ENCODE results near the gene PLEKHG7. TPM values are rescaled to one million over a fixed set of nuclear protein-coding genes. Genes with fewer than 3 reads are reported as not detected.
"Not testable (repeated sequence)": the region's sequence is repeated elsewhere in the genome, so short reads cannot be mapped to it uniquely, and the experiment has no call there.

Gene PLEKHG7
- total RNA-seq, 1 donor from 2014 or later: not detected

DNA sequence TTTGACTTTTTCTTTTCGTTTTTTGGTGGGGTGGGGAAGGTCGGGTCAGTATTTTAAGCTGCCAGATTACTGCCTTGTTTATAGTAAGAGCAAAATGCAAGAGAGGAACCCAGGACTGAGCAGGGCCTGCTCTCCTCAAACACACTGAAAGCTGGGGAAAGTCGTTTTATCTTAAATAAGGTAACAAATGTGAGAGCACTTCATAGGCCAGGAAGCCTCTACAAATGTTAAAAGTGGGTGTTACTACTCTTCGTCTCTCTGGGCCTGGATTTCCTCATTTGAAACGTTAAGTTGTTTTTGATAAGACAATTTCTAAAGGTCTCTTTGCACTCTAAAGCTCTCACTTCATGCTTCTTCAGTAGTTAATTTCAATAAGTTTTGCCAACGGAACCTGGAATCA lies 33.8 kb downstream of the PLEKHG7 start:
- Mint-ChIP-seq H3K27ac (no peak overlapping the region), H3K9me3 (no peaks in the 10 kb centered on the region), H3K36me3 (ENCODE audit: low read depth) (no peaks in the 10 kb centered on the region), H3K27me3 (ENCODE audit: low read depth) (peaks cover 11% of the 10 kb centered on the region), H3K4me3 (ENCODE audit: low read depth) (no peak overlapping the region), H3K4me1 (ENCODE audit: low read depth) (no peaks in the 10 kb centered on the region)
- no peak for DNase-seq (ENCODE audit: low spot score)
- intact Hi-C loops (cut with micrococcal nuclease): no loop called here

DNA sequence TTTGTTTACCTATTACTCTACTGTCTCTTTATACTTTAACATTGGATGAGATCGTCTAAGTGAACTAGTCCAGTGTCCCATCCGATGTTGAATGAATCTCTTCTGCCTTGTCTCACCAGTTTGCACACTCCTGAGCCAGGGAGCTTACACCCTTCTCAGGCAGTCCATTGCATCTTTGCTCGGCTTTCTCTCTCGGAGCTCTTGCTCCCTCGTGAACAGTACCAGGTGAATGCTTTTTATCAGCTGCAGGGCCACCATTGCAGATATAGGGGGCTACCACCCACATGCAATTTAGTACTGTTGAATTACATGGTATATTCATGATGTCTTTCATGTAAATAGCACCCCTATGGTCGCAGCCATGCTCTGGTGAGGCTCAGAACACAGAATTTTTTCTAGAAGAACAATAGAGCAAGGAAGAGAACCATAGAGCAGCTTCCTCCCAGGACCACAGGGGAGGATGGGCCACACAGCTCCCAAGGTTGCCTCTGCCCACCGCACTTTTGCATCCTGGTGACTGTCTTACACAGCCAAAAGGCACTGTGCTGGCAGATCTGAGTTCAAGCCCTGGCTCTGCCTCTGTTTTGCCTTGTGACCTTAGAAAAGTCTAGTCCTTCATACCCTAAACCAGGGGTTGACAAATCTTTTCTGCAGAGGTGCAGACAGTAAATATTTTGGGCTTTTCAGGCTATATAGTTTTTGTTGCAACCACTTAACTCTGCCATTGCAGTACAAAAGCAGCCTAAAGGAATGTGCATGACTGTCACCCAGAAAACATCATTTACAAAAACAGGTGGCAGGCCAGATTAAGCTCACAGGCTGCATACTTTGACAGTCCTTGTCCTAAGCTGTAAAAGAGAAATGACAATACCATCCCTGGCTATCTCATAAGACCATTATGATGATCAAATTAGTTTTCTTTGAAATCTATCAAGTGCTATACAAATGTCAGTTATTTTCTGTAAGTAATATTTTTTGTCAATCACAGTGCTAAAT lies 35.4 kb downstream of the PLEKHG7 start:
- Mint-ChIP-seq H3K9me3 (no peaks in the 10 kb centered on the region), H3K27me3 (ENCODE audit: low read depth) (peaks cover 11% of the 10 kb centered on the region), H3K4me1 (ENCODE audit: low read depth) (no peaks in the 10 kb centered on the region), H3K36me3 (ENCODE audit: low read depth) (no peaks in the 10 kb centered on the region), H3K4me3 (ENCODE audit: low read depth) (no peak overlapping the region), H3K27ac (no peak overlapping the region)
- intact Hi-C loops (cut with micrococcal nuclease): no loop called here
- no peak for DNase-seq (ENCODE audit: low spot score)

DNA sequence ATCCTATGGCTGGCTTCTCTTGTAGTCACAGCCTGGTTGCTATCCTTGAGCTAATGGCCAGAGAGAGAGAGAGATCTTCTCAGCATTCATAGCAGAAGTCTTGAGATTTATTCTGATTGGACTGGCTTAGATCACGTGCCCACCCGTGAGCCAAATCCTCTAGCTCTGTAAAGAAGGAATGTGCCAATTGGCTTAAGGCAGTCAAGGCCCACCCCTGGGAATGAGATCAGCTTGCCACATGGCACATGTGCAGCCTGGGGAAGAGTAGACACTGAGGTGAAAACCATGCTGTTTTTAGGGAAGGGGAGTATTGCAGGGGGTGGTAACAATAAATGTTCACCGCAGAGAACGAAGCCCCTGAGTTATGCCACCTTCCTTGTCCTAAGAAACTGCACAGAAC lies 36.3 kb downstream of the PLEKHG7 start:
- Mint-ChIP-seq H3K4me3 (ENCODE audit: low read depth) (no peak overlapping the region), H3K27me3 (ENCODE audit: low read depth) (peaks cover 11% of the 10 kb centered on the region), H3K36me3 (ENCODE audit: low read depth) (no peaks in the 10 kb centered on the region), H3K9me3 (no peaks in the 10 kb centered on the region), H3K4me1 (ENCODE audit: low read depth) (no peaks in the 10 kb centered on the region), H3K27ac (no peak overlapping the region)
- no peak for DNase-seq (ENCODE audit: low spot score)
- intact Hi-C loops (cut with micrococcal nuclease): no loop called here

DNA sequence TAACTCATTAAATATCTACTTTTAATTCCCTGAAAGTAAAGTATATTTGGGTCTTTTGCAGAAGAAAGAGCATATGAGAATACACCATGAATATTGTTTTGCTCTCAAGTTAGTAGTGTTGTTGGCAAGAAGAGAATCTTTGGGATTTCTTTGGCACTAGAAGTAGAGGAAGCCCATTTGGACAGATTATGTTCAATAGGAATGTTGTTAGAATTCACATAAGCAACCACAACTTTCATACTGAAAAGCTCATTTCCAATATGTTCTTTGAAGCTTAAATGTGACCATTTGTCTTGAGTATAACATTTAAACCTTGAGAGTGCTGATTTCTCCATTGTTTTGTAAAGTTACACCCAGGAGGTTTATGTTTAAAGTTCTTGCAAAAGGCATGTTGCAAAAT lies 37.6 kb downstream of the PLEKHG7 start:
- H3K4me1 Mint-ChIP-seq (ENCODE audit: low read depth): no peaks in the 10 kb centered on the region
- H3K4me3 Mint-ChIP-seq (ENCODE audit: low read depth): no peak overlapping the region
- peaks cover 11% of the 10 kb centered on the region for H3K27me3 Mint-ChIP-seq (ENCODE audit: low read depth)
- DNase-seq (ENCODE audit: low spot score): no peak
- H3K36me3 Mint-ChIP-seq (ENCODE audit: low read depth): no peaks in the 10 kb centered on the region
- intact Hi-C loops (cut with micrococcal nuclease): no loop called here
- H3K9me3 Mint-ChIP-seq: no peaks in the 10 kb centered on the region
- H3K27ac Mint-ChIP-seq: no peak overlapping the region

DNA sequence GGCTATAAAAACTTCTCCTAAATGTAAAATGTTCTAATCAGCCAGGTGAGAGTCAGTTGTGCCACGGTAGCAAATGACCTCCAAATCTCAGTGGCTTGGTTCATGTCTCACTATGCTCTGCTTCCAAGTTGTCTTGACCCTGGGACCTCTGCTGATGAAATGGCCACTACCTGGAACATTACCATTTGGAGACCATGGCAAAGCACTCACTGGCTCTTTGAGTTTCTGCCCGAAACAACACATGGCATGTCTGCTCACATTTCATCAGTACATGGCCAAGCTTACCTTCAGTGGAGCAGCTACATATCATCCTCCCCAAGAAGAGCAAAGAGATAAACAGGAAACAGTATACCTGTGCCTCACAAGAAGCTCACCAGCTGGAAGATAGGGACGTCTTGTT lies 40.2 kb downstream of the PLEKHG7 start:
- H3K27ac Mint-ChIP-seq: no peak overlapping the region
- no peaks in the 10 kb centered on the region for H3K9me3 Mint-ChIP-seq
- H3K36me3 Mint-ChIP-seq (ENCODE audit: low read depth): no peaks in the 10 kb centered on the region
- intact Hi-C loops (cut with micrococcal nuclease): no loop called here
- DNase-seq (ENCODE audit: low spot score): no peak
- no peaks in the 10 kb centered on the region for H3K4me1 Mint-ChIP-seq (ENCODE audit: low read depth)
- H3K4me3 Mint-ChIP-seq (ENCODE audit: low read depth): no peak overlapping the region
- peaks cover 9% of the 10 kb centered on the region for H3K27me3 Mint-ChIP-seq (ENCODE audit: low read depth)

DNA sequence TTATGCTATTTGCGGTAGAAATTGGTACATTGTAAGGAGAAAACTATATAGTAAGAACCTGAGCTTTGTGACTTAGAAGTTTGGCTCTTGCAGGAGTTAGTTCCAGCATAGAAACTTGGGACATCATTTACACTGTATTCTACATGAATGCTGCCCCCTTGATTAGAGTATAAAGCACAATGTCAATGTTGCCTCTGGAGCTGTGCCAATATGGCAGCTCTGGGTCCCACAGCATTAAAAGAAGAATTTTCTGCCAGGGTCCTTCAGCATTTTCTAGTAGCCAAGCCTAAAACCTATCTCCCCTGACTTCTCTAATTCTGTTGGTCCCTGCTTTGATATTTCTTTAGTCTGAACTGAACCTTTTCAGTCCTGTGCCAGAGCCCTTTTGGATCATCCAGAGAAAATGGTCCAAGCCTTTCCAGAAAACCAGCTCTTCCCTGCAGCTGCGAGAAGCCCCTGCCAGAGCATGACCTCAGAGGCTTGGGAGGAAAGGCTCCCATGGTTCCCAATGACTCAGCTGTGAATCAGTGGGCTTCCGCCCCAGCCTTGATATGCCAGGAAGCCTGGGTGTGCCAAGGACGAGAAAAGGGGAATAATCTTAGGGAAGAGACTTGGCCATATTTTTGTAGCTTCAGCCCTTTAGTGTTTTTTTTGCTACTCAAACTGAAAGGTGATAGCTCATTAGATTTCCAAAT lies 43.2 kb downstream of the PLEKHG7 start:
- no peaks in the 10 kb centered on the region for H3K36me3 Mint-ChIP-seq (ENCODE audit: low read depth)
- H3K27ac Mint-ChIP-seq: no peak overlapping the region
- no peaks in the 10 kb centered on the region for H3K4me1 Mint-ChIP-seq (ENCODE audit: low read depth)
- peaks cover 2% of the 10 kb centered on the region for H3K27me3 Mint-ChIP-seq (ENCODE audit: low read depth)
- H3K4me3 Mint-ChIP-seq (ENCODE audit: low read depth): no peak overlapping the region
- H3K9me3 Mint-ChIP-seq: no peaks in the 10 kb centered on the region
- no peak for DNase-seq (ENCODE audit: low spot score)
- intact Hi-C loops (cut with micrococcal nuclease): no loop called here

DNA sequence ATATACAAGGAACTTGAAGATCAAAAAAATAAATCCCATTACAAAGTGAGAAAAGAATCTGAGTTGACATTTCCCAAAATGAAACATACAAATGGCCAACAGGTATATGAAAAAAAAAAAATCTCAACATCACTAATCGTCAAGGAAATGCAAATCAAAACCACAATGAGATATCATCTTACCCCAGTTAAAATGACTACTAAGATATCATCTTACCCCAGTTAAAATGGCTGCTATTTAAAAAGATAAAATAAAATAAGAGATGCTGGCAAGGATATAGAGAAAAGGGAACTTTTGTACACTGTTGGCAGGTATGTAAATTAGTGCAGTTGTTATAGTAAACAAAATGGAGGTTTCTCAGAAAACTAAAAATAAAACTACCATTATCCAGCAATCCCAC lies 44.4 kb downstream of the PLEKHG7 start:
- Mint-ChIP-seq H3K27ac (no peak overlapping the region), H3K4me3 (ENCODE audit: low read depth) (no peak overlapping the region), H3K9me3 (no peaks in the 10 kb centered on the region), H3K27me3 (ENCODE audit: low read depth) (no peaks in the 10 kb centered on the region), H3K4me1 (ENCODE audit: low read depth) (no peaks in the 10 kb centered on the region), H3K36me3 (ENCODE audit: low read depth) (no peaks in the 10 kb centered on the region)
- intact Hi-C loops (cut with micrococcal nuclease): no loop called here
- DNase-seq (ENCODE audit: low spot score): no peak

DNA sequence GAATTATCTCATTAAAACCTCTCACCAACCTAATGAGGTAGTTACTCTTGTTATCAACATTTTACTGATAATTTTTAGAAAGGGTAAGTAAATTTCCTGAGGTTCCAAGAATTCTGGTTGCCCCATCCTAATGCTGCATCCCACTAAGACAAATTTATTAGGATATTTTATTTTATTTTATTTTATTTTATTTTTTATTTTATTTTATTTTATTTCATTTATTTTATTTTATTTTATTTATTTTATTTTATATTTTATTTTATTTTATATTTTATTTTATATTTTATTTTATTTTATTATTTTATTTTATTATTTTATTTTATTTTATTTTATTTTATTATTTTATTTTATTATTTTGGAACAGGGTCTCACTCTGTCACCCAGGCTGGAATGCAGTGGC lies 46.9 kb downstream of the PLEKHG7 start:
- intact Hi-C loops (cut with micrococcal nuclease); H3K4me3 Mint-ChIP-seq (ENCODE audit: low read depth); DNase-seq (ENCODE audit: low spot score); H3K27ac Mint-ChIP-seq; H3K27me3 Mint-ChIP-seq (ENCODE audit: low read depth); H3K9me3 Mint-ChIP-seq; H3K36me3 Mint-ChIP-seq (ENCODE audit: low read depth); H3K4me1 Mint-ChIP-seq (ENCODE audit: low read depth): not testable (repeated sequence)

DNA sequence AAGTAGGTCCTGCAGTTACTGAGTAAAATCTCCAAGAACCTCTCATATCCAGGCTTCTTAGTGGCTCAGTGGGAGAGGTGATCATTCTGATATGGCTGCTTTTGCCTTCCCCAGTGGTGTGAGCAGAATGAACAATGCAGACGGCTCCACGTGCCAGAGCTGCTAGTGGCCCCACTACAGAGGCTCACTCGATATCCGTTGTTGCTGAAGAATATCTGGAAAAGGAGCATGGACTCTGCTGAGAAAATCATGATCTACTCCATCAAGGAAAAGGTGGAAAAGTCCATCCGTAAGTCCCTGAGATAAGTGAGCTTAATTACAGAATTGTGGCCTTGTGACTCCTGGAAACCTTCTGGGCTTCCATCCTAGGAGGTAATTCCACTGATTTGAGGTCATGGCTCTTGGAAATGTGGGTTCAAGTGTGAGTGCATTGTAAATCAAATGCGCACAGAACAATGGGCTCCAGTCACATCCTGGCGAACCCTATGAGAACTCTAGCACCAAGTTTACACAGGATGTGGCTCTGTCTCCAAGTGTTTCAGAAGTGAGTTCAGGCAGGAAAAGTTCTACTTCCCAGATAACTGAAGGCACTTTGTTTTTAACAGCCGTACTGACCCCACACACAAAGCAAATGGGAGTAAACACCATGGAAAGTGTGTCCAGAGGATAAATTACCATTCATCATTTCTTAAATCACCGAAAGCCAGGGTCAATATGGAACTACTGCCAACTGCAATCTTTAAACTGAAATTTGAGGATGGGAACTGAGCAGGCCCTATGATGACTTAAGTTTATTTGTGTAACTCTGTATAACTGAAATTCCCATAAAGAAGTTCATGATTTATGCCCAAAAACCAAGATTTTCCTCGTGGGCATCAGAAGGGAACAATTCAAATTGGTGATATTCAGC lies 51.4 kb downstream of the PLEKHG7 start:
- no peak for DNase-seq (ENCODE audit: low spot score)
- Mint-ChIP-seq H3K36me3 (ENCODE audit: low read depth) (no peaks in the 10 kb centered on the region), H3K4me3 (ENCODE audit: low read depth) (no peak overlapping the region), H3K9me3 (no peaks in the 10 kb centered on the region), H3K27ac (no peak overlapping the region), H3K27me3 (ENCODE audit: low read depth) (peaks cover 22% of the 10 kb centered on the region), H3K4me1 (ENCODE audit: low read depth) (no peaks in the 10 kb centered on the region)
- intact Hi-C loops (cut with micrococcal nuclease): no loop called here

DNA sequence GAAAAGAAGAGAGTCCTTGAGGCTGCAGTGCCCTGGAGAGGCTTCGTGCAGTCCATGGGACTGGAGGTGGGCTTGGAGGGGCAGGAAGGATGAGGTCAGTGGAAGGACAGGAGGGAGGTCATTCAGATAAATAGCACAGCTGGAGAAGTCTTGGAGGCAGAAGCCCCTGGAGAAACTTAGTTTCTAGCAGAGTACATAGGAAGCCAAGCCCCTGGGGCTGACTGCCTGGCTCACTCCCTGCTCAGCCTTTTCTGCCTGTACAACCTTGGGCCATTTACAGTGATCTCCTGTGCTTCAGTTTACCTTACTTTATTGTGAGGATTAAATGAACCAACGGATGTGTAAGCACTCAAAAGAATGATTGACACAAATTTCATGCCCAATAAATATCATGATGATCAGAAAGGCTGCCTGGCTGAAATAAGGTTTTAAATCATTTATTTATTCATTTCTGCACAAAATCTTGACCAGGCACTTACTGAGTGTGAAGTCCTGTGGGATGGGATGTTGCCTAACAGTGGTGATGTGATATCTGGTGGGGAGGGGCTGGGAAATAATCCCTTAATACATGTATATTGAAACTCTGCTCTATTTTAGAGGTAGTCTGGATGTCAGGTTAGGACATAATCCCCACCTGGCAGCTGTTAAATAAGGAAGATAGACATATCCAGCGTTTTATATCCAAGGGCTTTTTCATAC lies 54.3 kb downstream of the PLEKHG7 start:
- no peak for DNase-seq (ENCODE audit: low spot score)
- Mint-ChIP-seq H3K9me3 (no peaks in the 10 kb centered on the region), H3K4me1 (ENCODE audit: low read depth) (peaks cover 2% of the 10 kb centered on the region), H3K27me3 (ENCODE audit: low read depth) (peaks cover 25% of the 10 kb centered on the region), H3K4me3 (ENCODE audit: low read depth) (no peak overlapping the region), H3K27ac (no peak overlapping the region), H3K36me3 (ENCODE audit: low read depth) (no peaks in the 10 kb centered on the region)
- intact Hi-C loops (cut with micrococcal nuclease): no loop called here

DNA sequence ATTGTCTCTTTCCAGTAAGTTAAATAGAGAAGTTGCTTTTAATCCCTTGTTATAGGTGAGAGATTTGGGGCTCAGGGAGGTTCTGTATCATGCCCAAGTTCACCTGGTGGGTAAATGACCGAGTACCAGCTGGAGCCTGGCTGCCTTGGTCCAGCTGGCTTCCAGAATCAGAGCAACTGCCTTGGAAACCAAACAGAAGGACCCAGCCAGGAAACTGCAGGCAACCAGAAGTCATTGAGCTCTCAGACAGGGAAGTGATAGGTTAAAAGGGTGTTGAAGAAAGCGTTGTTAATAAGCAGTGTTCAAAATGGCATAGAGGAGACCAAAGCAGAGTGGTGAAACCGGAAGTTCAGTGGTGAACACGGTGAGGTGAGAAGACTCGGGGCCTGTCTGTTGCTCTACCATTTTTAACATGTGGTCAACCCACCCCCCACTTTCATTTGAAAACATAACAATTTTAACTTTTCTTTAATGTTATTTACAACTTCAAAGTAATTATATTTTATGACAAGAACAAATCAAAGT lies 54.9 kb downstream of the PLEKHG7 start:
- H3K4me3 Mint-ChIP-seq (ENCODE audit: low read depth): no peak overlapping the region
- intact Hi-C loops (cut with micrococcal nuclease): no loop called here
- no peaks in the 10 kb centered on the region for H3K36me3 Mint-ChIP-seq (ENCODE audit: low read depth)
- DNase-seq (ENCODE audit: low spot score): no peak
- H3K27ac Mint-ChIP-seq: no peak overlapping the region
- H3K4me1 Mint-ChIP-seq (ENCODE audit: low read depth): peaks cover 2% of the 10 kb centered on the region
- no peaks in the 10 kb centered on the region for H3K9me3 Mint-ChIP-seq
- H3K27me3 Mint-ChIP-seq (ENCODE audit: low read depth): peaks cover 25% of the 10 kb centered on the region

Data from activated T-helper 2 cell treated with anti-CD3 and anti-CD28 coated beads, Interferon-gamma antibody, Interleukin-2, Interleukin-4, amounts not matched to agents 10 μg/mL and 5 μg/mL and 100 μg/mL, durations not matched to agents 14 hours and 24 hours and 36 hours (primary cell).